HG03521 (cell line): ENCODE data around the gene DIO2.

Source experiments
- ATAC-seq: cut with Tn5 transposase; IDR thresholded peaks from one replicate; pipeline ENCODE4 v1.9.1; 2021; ENCODE audit warnings: mild to moderate bottlenecking, moderate library complexity; ENCODE audit not compliant: unreplicated experiment

Gene DIO2

GRCh38 chr14:80172375-80173051, 38.8 kb downstream of the DIO2 start:
- no peak for ATAC-seq

DNA sequence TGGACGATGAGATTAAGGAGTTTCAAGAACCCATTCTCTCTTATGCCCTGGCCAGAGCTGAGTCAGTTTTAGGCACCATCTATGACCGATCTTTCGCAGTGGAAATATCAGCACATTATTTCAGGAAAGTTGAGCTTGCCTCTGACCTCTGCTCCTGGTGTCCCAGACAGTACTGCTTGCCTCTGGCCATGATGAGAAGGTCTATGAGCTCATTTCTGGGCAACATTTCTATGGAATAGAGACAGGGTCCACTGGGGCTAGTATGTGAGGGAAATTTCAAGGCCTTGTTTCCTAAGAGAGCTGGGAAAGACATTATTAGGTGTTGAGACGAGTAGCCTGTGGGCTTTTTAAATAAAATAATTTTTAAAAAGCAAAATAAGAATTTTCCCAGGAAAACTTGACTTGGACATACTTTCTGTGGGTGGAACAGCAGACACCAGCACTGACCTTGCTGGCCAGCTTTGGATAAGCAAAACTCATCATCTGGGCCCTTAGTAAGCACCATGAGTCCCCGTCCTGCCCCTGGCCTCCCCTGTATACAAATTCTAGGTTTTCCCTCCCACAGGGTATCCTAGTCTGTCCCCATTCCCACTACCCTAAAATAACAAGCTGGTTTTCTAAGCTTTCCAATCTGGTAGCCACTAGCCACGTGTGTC, 43.4 kb downstream of the DIO2 start:
- ATAC-seq, result no peak

DNA sequence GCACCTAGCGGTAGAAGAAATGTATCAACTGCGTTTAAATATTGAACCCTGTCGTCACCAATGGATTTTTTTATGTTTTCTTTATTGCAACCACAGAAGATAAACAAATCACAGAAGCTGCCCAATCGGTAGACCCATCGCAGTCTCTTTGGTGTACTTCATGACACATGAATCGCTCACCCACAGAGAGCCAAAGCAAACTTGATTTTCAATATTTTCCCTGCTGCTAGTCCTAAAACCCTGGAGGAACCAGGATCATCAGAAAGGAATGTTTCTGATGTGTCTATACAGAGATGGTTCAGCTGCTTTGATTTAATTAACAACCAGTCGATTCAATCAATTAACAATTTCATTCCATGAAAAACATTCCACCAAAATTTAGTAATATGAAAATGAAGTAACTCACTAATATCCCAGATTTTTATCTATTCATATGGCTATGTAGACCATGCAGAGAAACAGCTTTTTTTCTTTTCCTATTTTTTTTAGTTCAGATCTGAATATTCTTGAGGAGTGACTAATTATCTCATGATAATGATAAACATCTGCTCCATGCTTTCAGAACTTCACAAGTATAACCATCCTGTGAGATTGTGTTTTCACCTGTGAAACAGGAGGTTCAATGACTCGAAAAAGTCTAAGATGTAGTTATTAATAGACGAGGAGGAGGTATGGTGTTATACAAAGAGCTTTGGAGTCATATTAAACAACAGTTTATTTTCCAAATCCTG, 46.1 kb downstream of the DIO2 start:
- ATAC-seq, result no peak

GRCh38 chr14:80152763-80153162, 58.5 kb downstream of the DIO2 start:
- no peak for ATAC-seq

- ATAC-seq, result no peak
Measured at GRCh38 chr14:80152166-80152565, 59.1 kb downstream of the DIO2 start.

GRCh38 chr14:80150301-80150700, 61.0 kb downstream of the DIO2 start:
- ATAC-seq, result no peak
